ENCODE measurements around the gene SH3GL3. TPM values are rescaled to one million over a fixed set of nuclear protein-coding genes. Genes with fewer than 3 reads are reported as not detected.
A peak's percentile ranks its signal among the peaks of the same experiment; 100 is the strongest.

SH3GL3 gene
- polyA plus RNA-seq (2013, experiment 1 of 2) = 3.1 TPM
- polyA plus RNA-seq (2013, experiment 2 of 2) = 3.0 TPM

- Histone ChIP-seq H4K8ac (ENCODE audit: low read depth, low read length) (no peak within 1 kb of the TSS), H3K18ac (ENCODE audit: low read length) (peak within 1 kb of the TSS; percentile 89), H3K79me1 (ENCODE audit: low read depth, low read length) (no peaks in the 10 kb centered on the region), H3K4me1 (ENCODE audit: control insufficient read depth in 2 of 2, insufficient read depth in 1 of 2, low read depth in 1 of 2, low read length in 2 of 2) (peaks cover 2 to 5% of the 10 kb centered on the region in 2 donors), H3K4ac (ENCODE audit: low read length) (no peak within 1 kb of the TSS), H2BK5ac (ENCODE audit: low read length) (no peak within 1 kb of the TSS), H2BK12ac (ENCODE audit: low read length) (no peak within 1 kb of the TSS), H2BK15ac (ENCODE audit: low read length) (no peak within 1 kb of the TSS), H3K9ac (ENCODE audit: low read depth, low read length, poor library complexity) (peak within 1 kb of the TSS; percentile 77), H2BK120ac (ENCODE audit: low read depth, low read length) (no peak within 1 kb of the TSS), H2AFZ (ENCODE audit: low read length) (peak within 1 kb of the TSS; percentile 90), H3K4me3 (ENCODE audit: low read length in 2 of 2) (peak within 1 kb of the TSS; percentile 40 to 83), H3K27me3 (ENCODE audit: control insufficient read depth in 3 of 3, insufficient read depth in 3 of 3, low read depth in 1 of 3, low read length in 3 of 3) (peaks cover 0 to 29% (median 15%) of the 10 kb centered on the region in 3 experiments), H3K9me3 (replicated peaks in 1 of 2; ENCODE audit: control insufficient read depth in 2 of 2, insufficient read depth in 1 of 2, low read depth in 1 of 2, low read length in 2 of 2) (no peaks in the 10 kb centered on the region), H3K36me3 (replicated peaks in 1 of 2; ENCODE audit: control insufficient read depth in 2 of 2, insufficient read depth in 2 of 2, low read length in 2 of 2) (no peaks in the 10 kb centered on the region), H4K91ac (ENCODE audit: low read depth, low read length, poor library complexity) (no peak within 1 kb of the TSS), H3K27ac (replicated peaks; ENCODE audit: low read length) (no peak within 1 kb of the TSS), H3K14ac (ENCODE audit: low read length) (peak within 1 kb of the TSS; percentile 21), H2AK5ac (ENCODE audit: low read depth, low read length) (peak within 1 kb of the TSS; percentile 46), H3K23ac (ENCODE audit: low read depth, low read length, poor library complexity) (peak within 1 kb of the TSS; percentile 17), H3K4me2 (ENCODE audit: insufficient read depth, low read length, poor library complexity, severe bottlenecking) (peak within 1 kb of the TSS; percentile 99)
- peak; percentile 82 for DNase-seq (ENCODE audit: low spot score)
- WGBS, 2 donors (ENCODE audit: extremely low coverage in 2 of 2, insufficient read length in 2 of 2, insufficient replicate concordance in 1 of 2) = no CpG with 5 or more reads among the region's 68 CpGs
These were observed at the start of gene SH3GL3 for GRCh38 chr15:83446904-83447709. TSS of gene SH3GL3 (plus strand) at chr15:83447341. CDS start at chr15:83447534, 193 bp downstream.

- no CpG with 5 or more reads among the region's 8 CpGs for WGBS, 2 donors (ENCODE audit: extremely low coverage in 2 of 2, insufficient read length in 2 of 2, insufficient replicate concordance in 1 of 2)
- no peak overlapping the region for H4K91ac ChIP-seq (ENCODE audit: low read depth, low read length, poor library complexity)
These were observed 48.5 kb upstream of the SH3GL3 start for GRCh38 chr15:83398626-83399025.

GRCh38 chr15:83404121-83404520 lies 43.0 kb upstream of the SH3GL3 start:
- no peak overlapping the region for H4K91ac ChIP-seq (ENCODE audit: low read depth, low read length, poor library complexity)
- H3K27me3 ChIP-seq (ENCODE audit: control insufficient read depth in 3 of 3, insufficient read depth in 3 of 3, low read depth in 1 of 3, low read length in 3 of 3) = no peaks in the 10 kb centered on the region
- no peaks in the 10 kb centered on the region for H3K9me3 ChIP-seq (replicated peaks in 1 of 2; ENCODE audit: control insufficient read depth in 2 of 2, insufficient read depth in 1 of 2, low read depth in 1 of 2, low read length in 2 of 2)
- H2AFZ ChIP-seq (ENCODE audit: low read length) = no peak overlapping the region
- DNase-seq (ENCODE audit: low spot score) = no peak
- no peak overlapping the region for H3K23ac ChIP-seq (ENCODE audit: low read depth, low read length, poor library complexity)
- no peaks in the 10 kb centered on the region for H3K4me1 ChIP-seq (ENCODE audit: control insufficient read depth in 2 of 2, insufficient read depth in 1 of 2, low read depth in 1 of 2, low read length in 2 of 2)
- H2BK120ac ChIP-seq (ENCODE audit: low read depth, low read length) = no peak overlapping the region
- no peak overlapping the region for H4K8ac ChIP-seq (ENCODE audit: low read depth, low read length)
- H3K4me3 ChIP-seq (ENCODE audit: low read length in 2 of 2) = no peak overlapping the region
- WGBS, 2 donors (ENCODE audit: extremely low coverage in 2 of 2, insufficient read length in 2 of 2, insufficient replicate concordance in 1 of 2) = no CpG with 5 or more reads among the region's 3 CpGs
- H3K9ac ChIP-seq (ENCODE audit: low read depth, low read length, poor library complexity) = no peak overlapping the region
- no peak overlapping the region for H3K27ac ChIP-seq (replicated peaks; ENCODE audit: low read length)
- H3K79me1 ChIP-seq (ENCODE audit: low read depth, low read length) = no peaks in the 10 kb centered on the region
- H3K14ac ChIP-seq (ENCODE audit: low read length) = no peak overlapping the region
- H2BK5ac ChIP-seq (ENCODE audit: low read length) = no peak overlapping the region
- H2BK12ac ChIP-seq (ENCODE audit: low read length) = no peak overlapping the region
- no peak overlapping the region for H2BK15ac ChIP-seq (ENCODE audit: low read length)
- no peak overlapping the region for H3K18ac ChIP-seq (ENCODE audit: low read length)
- no peak overlapping the region for H2AK5ac ChIP-seq (ENCODE audit: low read depth, low read length)
- H3K4ac ChIP-seq (ENCODE audit: low read length) = no peak overlapping the region
- H3K36me3 ChIP-seq (replicated peaks in 1 of 2; ENCODE audit: control insufficient read depth in 2 of 2, insufficient read depth in 2 of 2, low read length in 2 of 2) = no peaks in the 10 kb centered on the region
- no peak overlapping the region for H3K4me2 ChIP-seq (ENCODE audit: insufficient read depth, low read length, poor library complexity, severe bottlenecking)

More at GRCh38 chr15:83398626-83399025, 48.5 kb upstream of the SH3GL3 start:
- Histone ChIP-seq H2AFZ (ENCODE audit: low read length) (no peak overlapping the region), H2BK120ac (ENCODE audit: low read depth, low read length) (no peak overlapping the region), H3K18ac (ENCODE audit: low read length) (no peak overlapping the region), H3K14ac (ENCODE audit: low read length) (no peak overlapping the region), H2BK5ac (ENCODE audit: low read length) (no peak overlapping the region), H3K4me2 (ENCODE audit: insufficient read depth, low read length, poor library complexity, severe bottlenecking) (no peak overlapping the region), H3K9ac (ENCODE audit: low read depth, low read length, poor library complexity) (no peak overlapping the region), H3K9me3 (replicated peaks in 1 of 2; ENCODE audit: control insufficient read depth in 2 of 2, insufficient read depth in 1 of 2, low read depth in 1 of 2, low read length in 2 of 2) (no peaks in the 10 kb centered on the region), H3K27me3 (ENCODE audit: control insufficient read depth in 3 of 3, insufficient read depth in 3 of 3, low read depth in 1 of 3, low read length in 3 of 3) (peaks cover 0 to 15% (median 0%) of the 10 kb centered on the region in 3 experiments), H4K8ac (ENCODE audit: low read depth, low read length) (no peak overlapping the region), H3K36me3 (replicated peaks in 1 of 2; ENCODE audit: control insufficient read depth in 2 of 2, insufficient read depth in 2 of 2, low read length in 2 of 2) (no peaks in the 10 kb centered on the region), H3K23ac (ENCODE audit: low read depth, low read length, poor library complexity) (no peak overlapping the region), H3K79me1 (ENCODE audit: low read depth, low read length) (no peaks in the 10 kb centered on the region), H3K4ac (ENCODE audit: low read length) (no peak overlapping the region), H3K4me1 (ENCODE audit: control insufficient read depth in 2 of 2, insufficient read depth in 1 of 2, low read depth in 1 of 2, low read length in 2 of 2) (peaks cover 0 to 4% of the 10 kb centered on the region in 2 donors), H2BK15ac (ENCODE audit: low read length) (no peak overlapping the region), H2AK5ac (ENCODE audit: low read depth, low read length) (no peak overlapping the region), H3K27ac (replicated peaks; ENCODE audit: low read length) (no peak overlapping the region), H3K4me3 (ENCODE audit: low read length in 2 of 2) (no peak overlapping the region), H2BK12ac (ENCODE audit: low read length) (no peak overlapping the region)
- no peak for DNase-seq (ENCODE audit: low spot score)

GRCh38 chr15:83410532-83410931 lies 36.6 kb upstream of the SH3GL3 start:
- Histone ChIP-seq H2AK5ac (ENCODE audit: low read depth, low read length) (no peak overlapping the region), H3K27me3 (ENCODE audit: control insufficient read depth in 3 of 3, insufficient read depth in 3 of 3, low read depth in 1 of 3, low read length in 3 of 3) (no peaks in the 10 kb centered on the region), H3K14ac (ENCODE audit: low read length) (no peak overlapping the region), H3K36me3 (replicated peaks in 1 of 2; ENCODE audit: control insufficient read depth in 2 of 2, insufficient read depth in 2 of 2, low read length in 2 of 2) (no peaks in the 10 kb centered on the region), H3K9me3 (replicated peaks in 1 of 2; ENCODE audit: control insufficient read depth in 2 of 2, insufficient read depth in 1 of 2, low read depth in 1 of 2, low read length in 2 of 2) (no peaks in the 10 kb centered on the region), H2BK15ac (ENCODE audit: low read length) (no peak overlapping the region), H3K79me1 (ENCODE audit: low read depth, low read length) (no peaks in the 10 kb centered on the region), H3K4ac (ENCODE audit: low read length) (no peak overlapping the region), H3K4me2 (ENCODE audit: insufficient read depth, low read length, poor library complexity, severe bottlenecking) (no peak overlapping the region), H4K91ac (ENCODE audit: low read depth, low read length, poor library complexity) (no peak overlapping the region), H3K9ac (ENCODE audit: low read depth, low read length, poor library complexity) (no peak overlapping the region), H3K4me1 (ENCODE audit: control insufficient read depth in 2 of 2, insufficient read depth in 1 of 2, low read depth in 1 of 2, low read length in 2 of 2) (no peaks in the 10 kb centered on the region), H3K4me3 (ENCODE audit: low read length in 2 of 2) (no peak overlapping the region), H4K8ac (ENCODE audit: low read depth, low read length) (no peak overlapping the region), H3K23ac (ENCODE audit: low read depth, low read length, poor library complexity) (no peak overlapping the region), H2BK12ac (ENCODE audit: low read length) (no peak overlapping the region), H3K18ac (ENCODE audit: low read length) (no peak overlapping the region), H3K27ac (replicated peaks; ENCODE audit: low read length) (no peak overlapping the region), H2BK120ac (ENCODE audit: low read depth, low read length) (no peak overlapping the region), H2BK5ac (ENCODE audit: low read length) (no peak overlapping the region), H2AFZ (ENCODE audit: low read length) (no peak overlapping the region)
- WGBS, 2 donors (ENCODE audit: extremely low coverage in 2 of 2, insufficient read length in 2 of 2, insufficient replicate concordance in 1 of 2) = no CpG with 5 or more reads among the region's 6 CpGs
- DNase-seq (ENCODE audit: low spot score) = no peak

Measured in neuronal stem cell (in vitro differentiated cells).